HG02884 (cell line): Measurements from ENCODE around the gene AZIN2.
"Not testable (repeated sequence)": the region's sequence is repeated elsewhere in the genome, so short reads cannot be mapped to it uniquely, and the experiment has no call there.

Experiments
- ATAC-seq: cut with Tn5 transposase; IDR thresholded peaks from one replicate; pipeline ENCODE4 v1.9.1; 2021; ENCODE audit warnings: mild to moderate bottlenecking, moderate library complexity; ENCODE audit not compliant: unreplicated experiment

Gene AZIN2

DNA sequence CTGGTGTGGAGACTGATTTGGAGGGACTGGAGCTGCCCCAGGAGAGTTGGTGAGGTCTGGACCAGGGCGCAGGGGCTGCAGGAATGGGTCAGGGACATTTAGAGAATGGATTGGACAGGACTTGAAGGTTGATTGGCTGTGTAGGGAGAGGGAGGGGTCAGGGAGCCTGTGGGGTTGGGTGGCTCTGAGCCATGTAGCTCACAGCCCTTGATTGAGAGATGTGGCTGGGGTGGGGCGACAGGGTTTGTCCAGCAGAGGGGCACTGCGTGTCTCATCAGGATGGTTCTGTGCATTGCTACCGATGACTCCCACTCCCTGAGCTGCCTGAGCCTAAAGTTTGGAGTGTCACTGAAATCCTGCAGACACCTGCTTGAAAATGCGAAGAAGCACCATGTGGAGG, 12.1 kb downstream of the AZIN2 start:
- no peak for ATAC-seq

DNA sequence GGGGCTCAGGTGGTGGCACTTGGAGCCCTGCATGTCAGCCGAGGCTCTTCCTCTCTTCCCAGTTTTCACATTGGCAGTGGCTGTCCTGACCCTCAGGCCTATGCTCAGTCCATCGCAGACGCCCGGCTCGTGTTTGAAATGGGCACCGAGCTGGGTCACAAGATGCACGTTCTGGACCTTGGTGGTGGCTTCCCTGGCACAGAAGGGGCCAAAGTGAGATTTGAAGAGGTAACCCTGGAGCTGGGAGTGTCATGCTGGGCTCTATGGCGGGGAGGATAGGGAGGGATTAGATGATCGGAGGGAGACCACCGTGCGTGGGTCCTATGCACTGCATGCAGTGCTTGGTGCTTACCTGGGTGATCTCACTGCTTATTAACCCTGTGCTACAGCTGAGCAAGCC, 13.5 kb downstream of the AZIN2 start:
- no peak for ATAC-seq

- ATAC-seq = no peak
Measured at GRCh38 chr1:33094971-33095604, 14.1 kb downstream of the AZIN2 start.

GRCh38 chr1:33096363-33097005, 15.5 kb downstream of the AZIN2 start:
- no peak for ATAC-seq

- ATAC-seq = no peak
Measured at GRCh38 chr1:33097137-33097611, 16.2 kb downstream of the AZIN2 start.

DNA sequence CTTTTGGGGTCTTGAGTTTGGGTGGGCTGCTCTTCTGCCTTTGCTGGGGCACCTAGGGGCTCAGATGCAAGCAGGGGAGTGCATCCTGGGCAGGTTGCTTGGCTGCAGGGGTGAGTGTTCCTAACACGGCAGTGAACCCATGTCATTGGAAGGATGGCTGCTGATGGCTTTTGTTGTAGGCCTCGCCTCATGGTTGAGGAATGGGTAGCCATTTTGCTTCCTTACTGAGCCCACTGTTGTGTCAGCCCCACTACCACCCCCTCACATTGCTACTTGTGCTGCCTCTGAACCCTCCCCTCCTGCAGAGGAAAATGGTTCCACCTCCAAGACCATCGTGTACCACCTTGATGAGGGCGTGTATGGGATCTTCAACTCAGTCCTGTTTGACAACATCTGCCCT, 16.8 kb downstream of the AZIN2 start:
- ATAC-seq = no peak

DNA sequence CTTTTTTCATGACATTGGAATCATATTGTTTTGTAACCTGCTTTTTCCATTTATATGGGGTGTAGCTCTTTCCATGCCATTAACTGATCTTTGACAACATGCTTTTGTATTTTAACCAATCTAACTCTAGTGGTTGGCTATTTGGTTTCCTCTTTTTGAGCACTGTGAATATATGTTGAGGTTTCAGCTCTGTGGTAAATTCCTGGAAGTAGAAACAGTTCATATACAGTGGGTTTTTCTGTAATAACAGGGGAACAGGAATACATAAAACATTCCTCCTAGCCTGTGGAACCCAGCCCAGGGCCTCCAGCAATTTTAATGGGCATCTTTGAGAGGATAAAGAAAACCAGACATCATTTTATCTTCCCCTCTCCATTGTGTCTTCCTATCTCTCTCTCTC, 17.4 kb downstream of the AZIN2 start:
- no peak for ATAC-seq

- no peak for ATAC-seq
Measured at GRCh38 chr1:33099290-33100118, 18.6 kb downstream of the AZIN2 start.

DNA sequence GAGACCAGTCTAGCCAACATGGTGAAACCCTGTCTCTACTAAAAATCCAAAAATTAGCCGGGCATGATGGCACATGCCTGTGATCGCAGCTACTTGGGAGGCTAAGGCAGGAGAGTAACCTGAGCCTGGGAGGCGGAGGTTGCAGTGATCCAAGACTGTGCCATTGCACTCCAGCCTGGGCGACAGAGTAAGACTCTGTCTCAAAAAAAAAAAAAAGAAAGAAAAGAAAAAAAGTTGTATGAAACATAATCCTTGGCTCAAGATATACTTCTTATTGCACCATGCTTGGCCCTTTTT, 19.1 kb downstream of the AZIN2 start:
- ATAC-seq = not testable (repeated sequence)

DNA sequence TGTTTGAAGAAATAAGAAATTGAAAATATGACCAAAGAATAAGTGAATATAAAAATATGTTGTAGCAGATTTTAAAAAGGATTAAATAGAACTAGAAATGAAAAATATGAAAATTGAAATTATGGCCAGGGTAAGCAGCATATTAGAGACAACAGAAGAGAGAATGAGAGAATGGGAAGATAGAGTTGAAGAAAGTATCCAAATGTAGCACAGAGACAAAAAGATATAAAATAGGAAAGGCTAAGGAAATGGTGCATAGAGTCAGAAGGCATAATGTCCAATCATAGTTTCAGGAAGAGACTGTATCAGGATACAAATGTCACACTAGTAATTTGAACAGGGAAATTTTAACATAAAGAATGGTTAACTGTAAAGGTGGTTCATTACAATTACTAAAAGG, 29.5 kb downstream of the AZIN2 start:
- no peak for ATAC-seq

- ATAC-seq = no peak
Measured at GRCh38 chr1:33111965-33112364, 31.0 kb downstream of the AZIN2 start.

DNA sequence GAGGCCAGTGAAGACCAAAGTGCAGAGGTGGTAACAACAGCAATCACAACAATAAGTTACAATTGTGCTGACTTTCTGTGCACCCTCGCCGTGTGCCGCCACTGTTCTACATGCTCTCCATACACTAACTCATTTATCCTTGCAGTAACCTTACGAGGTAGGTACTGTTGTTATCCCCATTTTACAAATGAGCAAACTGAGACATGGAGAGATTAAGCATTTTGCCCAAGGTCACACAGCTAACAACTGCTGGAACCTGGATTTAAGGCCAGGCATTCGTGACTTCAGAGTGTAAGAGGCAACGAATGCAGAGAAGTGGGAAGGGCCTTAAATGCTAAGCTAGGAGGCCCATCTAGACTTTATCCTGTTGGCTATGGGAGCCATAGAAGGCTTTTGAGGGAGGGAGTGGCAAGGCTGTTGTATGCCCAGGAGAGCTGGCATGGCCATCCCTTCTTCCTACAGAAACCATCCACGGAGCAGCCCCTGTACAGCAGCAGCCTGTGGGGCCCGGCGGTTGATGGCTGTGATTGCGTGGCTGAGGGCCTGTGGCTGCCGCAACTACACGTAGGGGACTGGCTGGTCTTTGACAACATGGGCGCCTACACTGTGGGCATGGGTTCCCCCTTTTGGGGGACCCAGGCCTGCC, 36.6 kb downstream of the AZIN2 start:
- no peak for ATAC-seq

DNA sequence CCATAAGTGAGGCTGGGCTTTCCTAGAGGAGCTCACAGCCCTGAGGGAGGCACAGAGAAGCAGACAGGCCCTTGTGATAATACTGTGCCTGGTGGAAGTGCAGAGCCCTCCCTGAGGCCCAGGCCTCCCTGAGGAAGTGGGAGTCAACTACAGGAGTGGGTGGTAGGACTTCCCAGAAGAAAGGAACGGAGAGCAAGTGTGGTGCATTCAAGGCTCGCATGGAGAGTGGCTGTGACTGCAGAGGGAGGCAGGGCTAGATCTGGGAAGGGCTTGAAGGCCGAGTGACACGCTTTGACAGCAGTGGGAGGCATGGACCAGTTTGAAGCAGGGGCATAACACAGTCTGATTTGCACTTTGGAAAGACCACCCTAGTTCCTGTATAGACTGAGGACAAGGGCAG, 37.3 kb downstream of the AZIN2 start:
- ATAC-seq = no peak

- no peak for ATAC-seq
Measured at GRCh38 chr1:33119050-33119449, 38.1 kb downstream of the AZIN2 start.

DNA sequence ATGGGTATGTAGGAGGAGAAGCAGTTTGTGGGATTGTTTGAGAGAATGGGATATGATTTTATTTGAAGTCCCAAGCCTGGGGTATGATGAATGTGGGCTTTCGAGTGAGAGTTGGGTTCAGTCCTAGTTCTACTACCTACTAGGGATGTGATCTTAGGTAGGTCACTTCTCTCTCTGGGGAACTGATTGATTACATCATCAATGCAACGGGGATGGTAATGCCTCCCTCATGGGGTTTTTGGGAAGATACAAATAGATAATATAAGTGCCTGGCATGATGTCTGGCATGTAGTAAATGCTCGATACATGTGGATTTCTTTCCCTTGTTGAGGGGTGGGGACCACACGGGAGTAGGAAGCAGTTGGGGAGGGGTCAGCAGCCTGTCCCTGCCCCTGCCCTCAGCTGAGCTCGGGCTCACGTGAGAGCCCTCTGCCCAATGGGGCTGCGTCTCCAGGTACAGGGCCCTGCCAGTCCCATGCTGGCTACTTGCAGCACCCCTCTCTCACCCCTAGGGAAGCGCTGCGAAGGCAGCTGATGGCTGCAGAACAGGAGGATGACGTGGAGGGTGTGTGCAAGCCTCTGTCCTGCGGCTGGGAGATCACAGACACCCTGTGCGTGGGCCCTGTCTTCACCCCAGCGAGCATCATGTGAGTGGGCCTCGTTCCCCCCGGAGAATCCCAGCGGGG, 38.7 kb downstream of the AZIN2 start:
- ATAC-seq = no peak

DNA sequence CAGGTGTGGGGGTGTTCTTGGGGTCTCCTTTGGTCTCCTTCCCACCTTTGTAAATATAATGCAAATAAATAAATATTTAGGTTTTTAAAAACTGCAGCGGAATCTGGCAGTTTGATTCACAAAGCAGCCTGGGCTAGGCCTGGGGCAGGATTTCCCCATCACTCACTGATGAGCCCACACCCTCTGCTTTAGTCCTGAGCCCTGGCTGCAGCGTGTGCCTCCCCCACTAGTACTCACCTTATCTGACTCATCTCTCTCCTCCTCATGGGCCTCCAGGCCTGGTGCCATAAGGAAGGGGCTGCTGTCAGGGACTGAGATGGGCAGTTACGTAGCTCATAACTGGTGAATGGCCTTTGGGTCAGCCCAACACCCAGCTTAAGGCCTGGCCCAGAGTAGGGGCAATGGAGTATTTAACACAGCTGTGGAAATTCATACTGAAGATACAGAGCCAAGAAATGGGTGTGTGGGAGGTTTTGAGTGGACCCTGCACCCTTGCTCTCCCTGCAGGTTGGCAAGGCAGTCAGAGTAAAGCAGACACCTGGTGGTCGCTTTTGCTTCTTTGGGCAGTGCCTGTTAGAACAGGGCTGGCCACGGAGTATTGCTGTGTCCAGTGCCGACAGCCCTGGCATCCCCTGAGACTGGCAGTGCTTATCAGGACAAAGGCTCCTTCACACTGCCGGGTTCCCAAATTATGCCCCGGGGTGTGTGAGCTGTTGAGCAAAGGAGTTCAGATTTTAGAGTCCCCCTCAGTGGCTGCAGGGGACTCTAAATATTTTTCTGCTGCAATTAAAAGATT, 39.7 kb downstream of the AZIN2 start:
- no peak for ATAC-seq

GRCh38 chr1:33121728-33122127, 40.8 kb downstream of the AZIN2 start:
- ATAC-seq = no peak

DNA sequence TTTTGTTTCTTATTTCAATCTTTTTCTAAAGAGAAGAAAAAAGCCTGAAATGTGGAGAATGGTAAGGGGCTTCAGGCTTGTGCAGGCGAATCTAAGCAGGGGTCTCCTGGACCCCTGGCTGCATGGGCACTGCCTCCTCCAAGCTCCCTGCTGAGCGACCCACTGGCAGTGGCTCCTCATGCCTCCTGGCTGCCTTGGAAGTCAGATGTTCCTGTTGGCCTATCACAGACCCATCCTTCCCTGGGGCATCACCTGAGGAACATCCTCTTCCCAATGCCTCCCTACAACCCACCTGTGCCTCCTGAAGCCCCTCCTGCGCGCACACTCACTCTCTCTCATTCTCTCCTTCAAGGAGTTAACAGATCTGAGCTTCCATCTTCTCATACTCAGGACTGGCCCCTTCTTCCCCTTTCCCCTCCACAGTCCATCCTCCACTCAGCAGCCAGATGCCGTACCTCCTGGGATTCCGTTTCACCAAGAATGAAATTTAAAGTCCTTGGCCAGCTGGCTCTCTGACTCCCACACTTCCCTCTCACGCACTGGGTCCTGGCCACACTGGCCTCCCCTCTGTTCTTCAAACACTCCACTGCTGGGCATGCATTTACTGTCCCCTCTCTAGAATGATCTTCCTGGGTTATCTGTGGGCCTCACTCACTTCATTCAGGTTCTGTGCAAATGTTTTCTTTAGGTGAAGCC, 41.7 kb downstream of the AZIN2 start:
- ATAC-seq = no peak

GRCh38 chr1:33123266-33123665, 42.3 kb downstream of the AZIN2 start:
- no peak for ATAC-seq

DNA sequence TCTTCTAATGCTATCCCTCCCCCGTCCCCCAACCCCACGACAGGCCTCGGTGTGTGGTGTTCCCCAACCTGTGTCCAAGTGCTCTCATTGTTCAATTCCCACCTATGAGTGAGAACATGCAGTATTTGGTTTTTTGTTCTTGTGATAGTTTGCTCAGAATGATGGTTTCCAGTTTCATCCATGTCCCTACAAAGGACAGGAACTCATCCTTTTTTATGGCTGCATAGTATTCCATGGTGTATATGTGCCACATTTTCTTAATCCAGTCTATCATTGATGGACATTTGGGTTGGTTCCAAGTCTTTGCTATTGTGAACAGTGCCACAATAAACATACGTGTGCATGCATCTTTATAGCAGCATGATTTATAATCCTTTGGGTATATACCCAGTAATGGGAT, 43.7 kb downstream of the AZIN2 start:
- ATAC-seq = not testable (repeated sequence)
